Left ventricle myocardium superior (tissue), 1 donor: Measurements from ENCODE around the gene SERPINA6. TPM values are rescaled to one million over a fixed set of nuclear protein-coding genes. Genes with fewer than 3 reads are reported as not detected.
"Not testable (repeated sequence)": the region's sequence is repeated elsewhere in the genome, so short reads cannot be mapped to it uniquely, and the experiment has no call there.

ENCODE experiments used
- ATAC-seq: fragments of 200-7000 bp; cut with Tn5 transposase; one replicate; pipeline ENCODE4 v1.9.1; 2020; ENCODE audit warnings: mild to moderate bottlenecking, moderate library complexity
- DNase-seq: peaks from one replicate; pipeline ENCODE4 v3.0.0-alpha.2; 2020
- intact Hi-C: fragments of 100-400 bp; cut with micrococcal nuclease; formaldehyde crosslinking; loops from one replicate; pipeline ENCODE4 v1.11.0; 2022
- total RNA-seq: library from RNA; stranded (reverse); fragmentation: NEBNext Ultra II Directional; extraction: Animal tissue kit (Norgen Biotek cat#: 25700); gene quantifications from one replicate; pipeline ENCODE4 v1.2.1, GENCODE V29; 2021
- donor health status: DM: no; HTN: yes; CAD: no; lungs with severe emphysema.

The SERPINA6 gene
- total RNA-seq, 1 donor from 2014 or later, result not detected

- DNase-seq, result peak; percentile 51
- intact Hi-C loops, result no loop called here
- no peak for ATAC-seq
Measured at GRCh38 chr14:94355191-94355794, 32.2 kb upstream of the SERPINA6 start.

- DNase-seq, result no peak
- intact Hi-C loops, result no loop called here
Measured at GRCh38 chr14:94354638-94355185, 31.6 kb upstream of the SERPINA6 start.

GRCh38 chr14:94354190-94354589 lies 31.1 kb upstream of the SERPINA6 start:
- intact Hi-C loops, DNase-seq, ATAC-seq: not testable (repeated sequence)

More at GRCh38 chr14:94354638-94355185, 31.6 kb upstream of the SERPINA6 start:
- ATAC-seq, result no peak

GRCh38 chr14:94349276-94349675 lies 26.1 kb upstream of the SERPINA6 start:
- DNase-seq (no peak), ATAC-seq (no peak)
- intact Hi-C loops, result no loop called here

DNA sequence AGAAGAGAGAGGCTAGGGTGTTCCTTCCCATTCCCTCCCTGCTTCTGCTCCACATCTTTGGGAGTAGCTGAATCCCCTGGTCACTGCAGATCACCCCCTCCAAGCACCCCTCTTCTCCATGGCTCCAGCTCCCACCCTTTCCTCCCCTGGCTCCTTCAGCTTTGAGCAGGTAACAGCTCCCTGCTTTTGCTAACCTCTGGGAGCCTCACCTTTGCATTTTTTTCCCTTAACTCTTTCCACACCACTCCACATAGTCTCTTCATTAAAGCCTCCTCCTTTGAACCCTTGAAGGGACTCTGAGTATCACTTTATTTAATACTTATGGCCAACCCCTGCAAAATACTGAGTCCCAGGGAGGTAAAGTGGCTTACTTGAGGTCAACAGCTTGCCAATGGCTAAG lies 25.7 kb upstream of the SERPINA6 start:
- ATAC-seq (no peak), DNase-seq (no peak)
- intact Hi-C loops, result no loop called here

DNA sequence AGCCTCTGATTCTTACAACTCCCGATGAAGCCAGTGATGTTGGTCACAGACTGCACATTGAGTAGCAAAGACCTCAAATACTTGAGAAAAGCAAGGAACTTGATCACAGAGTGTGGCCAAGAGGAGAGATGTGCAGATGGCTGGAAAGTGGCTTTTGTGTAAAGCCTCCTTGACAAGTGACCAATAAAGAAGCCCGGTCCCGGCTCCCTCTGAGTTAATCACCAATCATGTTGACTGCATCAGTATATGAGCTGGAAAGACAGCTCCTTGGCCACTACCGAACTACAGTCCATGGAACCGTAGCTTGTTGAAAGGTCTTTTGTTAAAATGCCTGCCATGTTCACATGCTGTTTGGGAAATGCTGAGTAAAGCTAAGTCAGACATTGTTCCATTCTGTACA lies 23.7 kb upstream of the SERPINA6 start:
- intact Hi-C loops, result no loop called here
- ATAC-seq (no peak), DNase-seq (no peak)

- ATAC-seq, intact Hi-C loops, DNase-seq: not testable (repeated sequence)
Measured at GRCh38 chr14:94346065-94346786, 23.1 kb upstream of the SERPINA6 start.

DNA sequence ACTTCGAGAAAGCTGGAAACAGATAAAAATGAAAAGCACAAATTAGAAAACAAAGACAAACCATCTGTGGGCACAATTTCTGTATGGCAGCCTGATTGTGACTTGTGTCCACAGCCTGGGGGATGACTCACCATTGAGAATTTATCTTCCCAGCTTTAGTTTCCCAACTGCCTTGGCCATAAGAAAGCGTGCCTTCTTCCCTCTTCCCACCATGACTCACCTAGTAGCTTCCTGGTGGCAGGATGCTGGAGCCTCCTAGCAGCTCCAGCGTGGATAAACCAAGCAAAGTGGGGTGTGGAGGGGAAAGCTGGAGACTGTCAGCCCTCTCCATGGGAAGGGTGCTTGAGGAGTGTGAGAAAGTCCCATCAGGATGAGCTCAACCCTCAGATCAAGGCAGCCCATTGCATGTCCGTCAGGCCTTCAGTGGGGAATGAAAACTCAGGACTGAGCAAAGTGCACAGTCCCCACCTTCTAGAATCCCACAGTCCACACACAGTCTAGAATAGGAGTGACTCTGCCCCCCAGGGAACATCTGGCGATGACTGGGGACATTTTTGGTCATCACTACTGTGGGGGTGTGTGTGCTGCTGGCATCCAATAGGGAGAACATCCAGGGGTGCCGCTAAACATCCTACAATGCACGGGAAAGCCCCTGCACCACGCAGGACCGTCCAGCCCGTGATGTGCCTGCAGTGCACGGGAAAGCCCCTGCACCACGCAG lies 22.4 kb upstream of the SERPINA6 start:
- DNase-seq (no peak), ATAC-seq (no peak)
- intact Hi-C loops, result no loop called here

DNA sequence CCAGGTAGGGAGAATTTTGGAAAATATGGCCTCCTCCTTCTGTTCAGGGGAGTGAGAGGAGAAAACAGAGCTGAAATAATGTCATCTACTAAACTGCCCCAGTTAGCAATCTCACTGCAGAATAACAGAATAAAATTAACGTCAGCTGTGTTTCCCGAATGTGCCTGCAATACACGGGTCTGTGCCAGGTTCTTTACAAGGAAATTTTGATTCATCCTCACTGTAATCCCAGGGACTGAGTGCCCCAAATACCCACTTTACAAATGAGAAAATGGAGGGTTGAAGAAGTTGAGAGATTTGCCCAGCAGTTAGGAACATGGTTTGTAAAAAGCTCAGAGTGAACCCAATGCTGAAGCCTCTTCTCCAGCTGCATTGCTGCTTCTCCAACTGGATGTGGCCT lies 21.3 kb upstream of the SERPINA6 start:
- no peak for DNase-seq
- no peak for ATAC-seq

DNA sequence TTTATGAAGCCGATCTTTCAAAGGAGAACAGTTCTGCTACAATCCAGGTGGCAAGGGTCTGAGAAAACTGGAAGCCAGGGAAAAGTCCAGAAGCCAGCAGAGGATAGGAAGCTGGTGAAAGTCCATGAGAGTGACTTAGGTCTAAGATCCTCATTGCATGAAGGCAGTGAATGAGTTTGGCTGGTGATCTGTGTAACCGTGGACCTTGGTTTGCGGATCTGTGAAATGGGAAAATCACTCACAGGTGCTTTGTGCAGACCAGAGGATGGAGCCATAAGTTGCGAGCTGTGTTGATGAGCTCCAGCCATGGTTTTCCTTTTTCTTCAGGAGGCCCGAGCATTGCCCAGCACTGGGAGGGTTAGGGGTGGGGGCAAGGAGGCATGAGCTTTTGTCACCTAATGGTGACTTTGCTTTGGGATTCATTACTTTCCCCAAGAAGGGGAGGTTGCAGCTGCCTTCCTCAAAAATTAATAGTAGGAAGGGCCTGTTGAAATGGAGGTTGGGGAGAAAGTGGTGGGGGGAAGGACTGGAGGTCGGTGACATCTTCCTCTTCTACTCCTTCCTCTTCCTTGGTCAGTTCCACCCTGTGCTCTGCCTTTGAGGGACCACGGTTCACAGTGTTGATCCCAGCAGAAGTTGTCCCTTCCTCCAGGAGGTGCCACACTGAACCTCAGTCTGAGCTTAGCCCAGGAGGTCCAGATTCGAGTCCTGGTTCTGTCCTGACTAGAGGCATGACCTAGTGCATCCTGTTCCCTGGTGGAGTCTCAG lies 20.3 kb upstream of the SERPINA6 start:
- no peak for DNase-seq
- no peak for ATAC-seq
- intact Hi-C loops, result no loop called here

More for the DNA sequence above, 21.3 kb upstream of the SERPINA6 start:
- intact Hi-C loops, result no loop called here

DNA sequence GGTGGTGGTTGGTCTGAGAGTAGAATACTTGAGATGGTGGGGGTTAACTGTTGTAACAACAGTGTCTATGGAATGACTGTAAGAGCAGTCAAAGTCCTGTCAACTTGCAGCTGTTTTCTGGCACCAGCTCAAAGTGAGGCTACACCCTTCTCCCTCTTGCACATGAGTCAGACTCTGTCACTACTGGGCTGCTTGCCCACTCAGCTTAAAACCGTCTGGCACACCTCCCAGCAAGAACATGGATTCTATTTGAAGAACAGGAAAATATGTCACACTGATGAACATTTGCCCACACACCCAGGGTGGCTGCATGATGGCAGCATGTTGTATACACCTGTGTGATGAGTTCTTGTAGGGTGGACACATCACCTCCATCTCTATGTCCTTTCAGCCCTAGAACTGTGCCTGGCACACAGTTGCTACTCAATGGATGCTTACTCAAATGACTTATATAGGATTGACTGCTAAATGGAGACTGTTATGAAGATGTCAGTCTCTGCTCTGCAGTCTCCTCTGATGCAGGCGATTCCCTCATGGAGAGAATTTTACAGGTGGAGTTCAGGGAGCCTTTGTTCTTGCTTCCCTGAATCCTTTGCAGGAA lies 19.3 kb upstream of the SERPINA6 start:
- peak; percentile 84 for DNase-seq
- intact Hi-C loops, result no loop called here
- ATAC-seq, result peak; percentile 97

DNA sequence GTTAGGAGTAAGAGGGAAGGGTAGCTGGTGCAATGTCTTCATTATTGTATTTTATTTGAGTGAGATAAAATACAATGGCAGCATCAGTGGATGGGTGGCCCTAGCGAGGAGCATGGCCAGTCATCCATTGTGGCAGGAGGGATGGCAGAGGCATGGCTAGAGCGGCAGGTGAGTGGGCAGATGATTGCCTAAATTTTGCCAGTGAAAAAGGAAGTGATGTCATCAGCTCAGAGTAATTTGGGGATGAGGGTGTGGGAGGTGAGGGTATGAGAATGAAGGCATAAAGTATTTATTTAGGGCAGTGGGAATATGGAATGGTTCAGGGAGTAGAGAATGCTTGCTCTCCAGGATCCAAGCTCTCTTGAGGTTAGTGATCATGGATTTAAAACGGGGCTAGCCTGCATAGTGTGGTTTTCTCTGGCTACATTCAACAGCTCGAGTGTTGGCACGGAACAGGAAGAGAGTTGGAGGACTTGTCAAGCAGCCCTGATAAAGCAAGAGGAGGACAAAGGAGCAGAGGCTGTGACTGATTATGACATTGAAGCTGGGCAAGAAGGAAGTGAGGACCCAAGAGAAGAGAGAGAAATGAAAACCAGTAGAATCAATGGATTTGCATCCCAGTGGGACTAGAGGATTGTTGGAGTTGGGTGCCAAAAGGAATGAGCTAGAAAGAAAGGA lies 18.7 kb upstream of the SERPINA6 start:
- ATAC-seq (peak; percentile 47), DNase-seq (no peak)
- intact Hi-C loops, result no loop called here

DNA sequence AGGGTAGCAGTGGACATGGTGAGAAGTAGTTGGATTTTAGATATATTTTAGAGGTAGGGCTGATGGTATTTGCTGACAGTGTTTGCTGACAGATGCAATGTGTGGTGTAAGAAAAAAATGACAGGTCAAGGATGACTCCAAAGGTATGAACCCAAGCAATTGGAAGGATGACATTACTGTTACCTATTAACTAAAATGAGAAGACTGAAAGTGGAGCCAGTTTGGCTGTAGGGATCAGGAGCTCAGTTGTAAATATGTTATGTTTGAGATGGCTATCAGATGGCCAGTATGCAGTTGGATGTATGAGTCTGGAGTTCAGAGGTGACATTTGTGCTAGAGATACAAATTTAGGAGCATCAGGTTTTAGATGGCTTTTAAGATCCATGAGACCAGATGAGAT lies 17.4 kb upstream of the SERPINA6 start:
- DNase-seq (no peak), ATAC-seq (no peak)
- intact Hi-C loops, result no loop called here

- no peak for ATAC-seq
- intact Hi-C loops, result no loop called here
- DNase-seq, result no peak
Measured at GRCh38 chr14:94338023-94338422, 14.9 kb upstream of the SERPINA6 start.

DNA sequence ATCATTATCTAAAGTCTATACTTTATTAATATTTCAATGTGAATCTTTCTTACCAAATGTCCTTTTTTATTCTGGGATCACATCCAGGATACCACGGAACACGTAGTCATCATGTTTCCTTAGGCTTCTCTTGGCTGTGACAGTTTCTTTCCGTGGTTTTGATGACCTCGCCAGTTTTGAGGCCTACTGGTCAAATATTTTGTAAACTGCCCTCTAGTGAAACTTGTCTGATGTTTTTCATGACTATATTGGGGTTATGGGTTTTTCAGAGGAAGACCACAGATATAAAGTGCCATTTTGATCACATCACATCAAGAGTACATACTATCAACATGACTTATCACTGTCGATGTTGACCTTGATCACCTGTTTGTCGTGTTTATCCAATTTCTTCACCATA lies 14.1 kb upstream of the SERPINA6 start:
- no peak for DNase-seq
- intact Hi-C loops, result no loop called here

DNA sequence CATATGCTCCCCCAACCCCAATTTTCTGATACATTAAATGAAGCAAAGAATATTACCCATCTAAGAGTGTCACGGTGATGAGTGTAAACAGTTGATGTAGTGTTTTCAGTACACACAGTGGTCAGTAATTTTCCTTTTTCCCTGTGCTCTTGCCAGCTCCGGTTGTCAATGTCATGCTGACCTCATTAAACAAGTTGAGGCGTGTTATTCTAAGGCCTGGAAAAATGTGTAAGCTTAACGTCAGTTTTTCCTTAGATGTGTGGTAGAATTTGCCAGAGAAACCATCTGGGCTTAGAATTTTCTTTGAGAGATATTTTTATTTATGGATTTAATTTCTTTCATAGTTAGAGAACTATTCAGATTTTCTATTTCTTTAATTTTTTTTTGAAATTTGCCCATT lies 11.7 kb upstream of the SERPINA6 start:
- intact Hi-C loops, result no loop called here
- DNase-seq (no peak), ATAC-seq (no peak)

More for the DNA sequence above, 14.1 kb upstream of the SERPINA6 start:
- ATAC-seq, result no peak

DNA sequence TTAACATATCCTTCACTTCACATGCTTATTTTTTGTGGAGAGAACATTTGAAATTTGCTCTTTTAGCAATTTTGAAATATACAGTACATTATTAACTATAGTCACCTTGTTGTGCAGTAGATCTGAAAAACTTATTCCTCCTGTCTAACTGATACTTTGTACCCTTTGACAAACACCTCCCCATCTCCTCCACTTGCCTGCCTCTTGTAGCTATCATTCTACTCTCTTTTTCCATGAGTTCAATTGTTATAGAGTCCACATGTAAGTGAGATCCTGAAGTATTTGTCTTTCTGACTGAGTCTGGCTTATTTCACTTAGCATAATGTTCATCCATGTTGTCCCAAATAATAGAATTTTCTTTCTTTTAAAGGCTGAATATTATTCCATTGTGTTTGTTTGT lies 9.5 kb upstream of the SERPINA6 start:
- ATAC-seq (no peak), DNase-seq (no peak)
- intact Hi-C loops, result no loop called here

DNA sequence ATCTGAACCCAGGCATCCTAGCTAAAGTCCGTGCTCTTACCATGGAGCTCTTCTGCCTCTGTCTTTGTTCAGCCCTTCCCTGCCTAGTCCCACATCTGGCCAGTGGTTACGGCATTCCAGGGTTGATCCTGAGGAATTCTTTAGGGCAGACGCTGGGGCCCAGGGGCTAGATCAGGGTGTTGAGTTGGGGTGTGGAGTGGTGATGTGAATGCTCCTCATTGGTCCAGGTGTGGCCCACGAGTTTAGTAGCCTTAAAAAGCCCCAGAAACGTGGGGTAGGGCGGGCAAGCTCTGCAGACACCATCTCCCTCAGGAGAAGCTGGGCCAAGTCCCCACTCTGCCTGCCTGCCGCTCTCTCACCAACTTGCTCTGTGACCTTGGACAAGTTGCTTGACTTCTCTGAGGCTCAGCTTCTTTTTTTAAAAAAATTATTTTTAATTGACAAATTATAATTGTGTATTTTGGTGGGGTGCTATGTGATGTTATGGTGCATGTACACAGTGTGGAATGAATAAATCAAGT lies 9.0 kb upstream of the SERPINA6 start:
- intact Hi-C loops, result no loop called here
- ATAC-seq (no peak), DNase-seq (no peak)
